Stimulated activated CD4-positive, alpha-beta T cell treated with anti-CD3 and anti-CD28 coated beads, Interleukin-15, amount 100 ng/mL, for 24 hours (primary cell): ENCODE results near the gene PPP1R13L.

ENCODE experiments used
- DNase-seq: peaks from one replicate; pipeline ENCODE4 v3.0.0-alpha.2; 2020

Gene PPP1R13L

DNA sequence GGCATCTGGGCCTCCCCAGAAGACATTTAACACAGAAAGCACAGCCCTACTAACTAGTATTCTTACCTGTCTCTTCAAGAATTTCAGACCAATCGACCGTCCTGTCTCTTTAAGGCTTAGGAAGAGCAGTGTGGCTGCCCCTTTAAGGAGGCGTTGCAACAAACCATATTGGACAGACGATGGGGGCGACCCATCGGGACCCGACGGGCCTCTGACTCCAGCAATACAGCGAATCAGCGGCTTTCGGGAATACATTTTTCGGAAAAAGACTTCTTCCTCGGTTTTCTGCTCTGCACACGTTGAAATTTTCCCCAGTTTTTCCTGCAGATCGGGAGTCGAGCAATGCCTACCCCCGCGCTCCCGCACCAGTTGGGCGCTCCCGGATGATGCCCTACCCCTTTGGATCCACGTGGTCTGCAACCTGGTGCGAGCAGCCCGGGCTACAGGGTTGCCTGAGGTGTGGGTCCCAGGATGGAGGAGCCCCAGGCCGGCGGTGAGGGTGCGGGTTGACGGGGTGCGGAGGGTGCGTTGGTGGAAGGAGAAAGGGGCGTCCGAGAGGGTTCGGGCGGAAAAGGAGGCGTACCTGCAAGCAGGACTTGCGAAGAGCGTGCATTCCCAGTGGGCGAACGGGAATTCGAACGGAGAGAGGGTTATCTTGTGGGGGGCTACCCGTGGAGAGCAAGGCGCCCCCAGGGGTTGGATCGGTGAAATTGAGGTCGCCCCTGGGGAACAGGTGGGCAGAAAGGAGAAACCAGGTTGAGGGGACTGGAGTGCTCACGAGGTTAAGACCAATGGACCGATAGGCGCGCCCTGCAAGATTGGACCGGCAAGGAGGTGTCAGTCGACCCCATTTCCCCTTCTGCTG, 1.6 kb upstream of the PPP1R13L start, which contains the start of gene POLR1G:
Gene POLR1G, plus strand, starts transcription at position 419 of the 865 bp plus-strand sequence. Its CDS starts 53 bp downstream, at position 472.
- DNase-seq, result peak; percentile 89

DNA sequence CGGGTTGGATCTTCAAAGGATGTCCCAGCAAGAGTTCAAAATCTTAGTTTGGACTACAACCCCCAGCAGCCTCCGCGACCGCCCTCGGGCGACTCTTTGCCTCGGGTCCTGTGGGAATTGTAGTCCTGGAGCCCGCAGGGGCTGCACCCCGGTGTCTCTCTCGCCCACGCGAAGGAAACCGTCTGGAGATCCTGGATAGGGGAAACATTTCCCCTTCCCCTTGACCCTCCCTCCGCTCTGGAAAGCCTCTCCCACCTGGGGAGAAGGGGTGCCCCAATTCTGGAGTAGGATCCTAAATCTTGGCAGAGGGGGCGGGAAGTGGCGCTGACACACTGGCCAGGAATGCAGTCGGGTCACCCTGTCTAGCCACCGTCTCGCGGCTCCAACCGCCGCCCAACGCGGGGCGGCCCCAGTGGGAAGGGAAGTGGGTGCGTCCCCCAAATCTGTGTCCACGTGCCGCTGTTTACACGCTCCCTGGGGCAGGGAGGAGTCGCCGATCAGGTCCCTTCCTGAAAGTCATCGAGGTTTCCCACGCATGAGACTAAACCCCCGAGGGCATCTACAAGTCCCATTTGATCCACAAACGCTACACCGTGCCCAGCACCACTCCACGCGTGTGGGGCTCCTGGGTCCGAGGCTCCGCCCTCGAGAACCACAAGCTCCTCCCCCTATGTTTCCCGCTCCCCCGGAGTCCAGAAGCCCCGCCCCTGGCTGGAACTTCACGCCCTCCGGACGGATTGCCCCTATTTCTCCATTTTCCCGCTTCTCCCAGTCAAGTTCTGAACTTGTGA, 761 bp upstream of the PPP1R13L start:
- DNase-seq, result peak; percentile 90

DNA sequence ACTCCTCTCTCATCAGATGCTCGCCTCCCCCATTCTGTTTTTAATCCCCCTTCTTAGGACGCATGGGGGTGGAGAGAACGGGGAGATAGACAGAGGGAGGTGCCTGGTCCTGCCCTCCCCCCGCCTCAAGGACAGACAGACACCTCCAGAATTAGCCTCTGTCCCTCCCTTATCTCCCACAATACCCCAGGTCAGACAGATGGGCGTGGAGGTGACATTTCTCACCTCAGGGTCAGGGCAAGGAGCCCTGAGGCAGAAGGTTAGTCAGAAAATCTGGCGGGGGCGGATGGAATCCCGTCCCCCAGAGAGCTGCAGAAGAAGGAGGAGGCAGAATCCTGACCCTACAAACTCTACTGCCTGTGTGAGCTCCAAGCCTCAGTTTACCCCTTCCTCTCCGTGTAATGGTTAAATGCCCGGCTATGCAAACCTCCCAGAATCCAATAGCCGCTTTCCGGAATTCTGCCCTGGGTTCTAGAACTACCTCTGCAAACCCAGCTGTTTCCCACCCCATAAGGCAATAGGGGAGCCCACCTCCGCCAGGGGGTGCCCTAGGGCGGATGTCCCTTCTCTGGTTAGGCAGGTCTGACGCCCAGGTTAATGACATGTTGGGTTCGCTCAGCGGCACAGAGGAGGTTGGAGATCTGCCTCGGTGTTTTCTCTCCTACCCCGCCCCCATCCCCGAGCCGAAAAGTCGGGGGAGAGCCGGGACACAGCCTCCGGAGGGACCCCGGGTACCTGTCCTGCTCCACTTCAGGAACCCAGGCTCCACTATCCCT, 900 bp downstream of the PPP1R13L start:
- peak; percentile 79 for DNase-seq

DNA sequence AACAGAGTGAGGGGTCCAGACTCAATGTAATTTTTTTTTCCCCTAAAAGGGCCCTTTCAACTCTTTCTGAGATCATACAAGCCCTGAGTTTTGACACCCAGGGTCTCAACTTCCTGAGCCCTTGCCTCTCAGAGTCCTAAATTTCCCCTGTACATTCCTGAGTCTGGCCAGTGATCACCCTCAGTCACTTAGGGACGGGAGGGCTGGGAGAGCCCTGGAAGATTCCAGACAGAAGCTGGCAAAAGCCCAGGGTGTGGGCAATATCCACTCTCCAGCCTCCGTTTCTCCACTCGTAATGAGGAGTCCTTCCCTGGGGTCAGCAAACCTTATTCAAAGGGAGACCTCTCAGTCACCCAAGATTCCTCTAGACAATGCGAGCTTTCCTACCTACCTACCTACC, 1.6 kb downstream of the PPP1R13L start:
- DNase-seq, result no peak

DNA sequence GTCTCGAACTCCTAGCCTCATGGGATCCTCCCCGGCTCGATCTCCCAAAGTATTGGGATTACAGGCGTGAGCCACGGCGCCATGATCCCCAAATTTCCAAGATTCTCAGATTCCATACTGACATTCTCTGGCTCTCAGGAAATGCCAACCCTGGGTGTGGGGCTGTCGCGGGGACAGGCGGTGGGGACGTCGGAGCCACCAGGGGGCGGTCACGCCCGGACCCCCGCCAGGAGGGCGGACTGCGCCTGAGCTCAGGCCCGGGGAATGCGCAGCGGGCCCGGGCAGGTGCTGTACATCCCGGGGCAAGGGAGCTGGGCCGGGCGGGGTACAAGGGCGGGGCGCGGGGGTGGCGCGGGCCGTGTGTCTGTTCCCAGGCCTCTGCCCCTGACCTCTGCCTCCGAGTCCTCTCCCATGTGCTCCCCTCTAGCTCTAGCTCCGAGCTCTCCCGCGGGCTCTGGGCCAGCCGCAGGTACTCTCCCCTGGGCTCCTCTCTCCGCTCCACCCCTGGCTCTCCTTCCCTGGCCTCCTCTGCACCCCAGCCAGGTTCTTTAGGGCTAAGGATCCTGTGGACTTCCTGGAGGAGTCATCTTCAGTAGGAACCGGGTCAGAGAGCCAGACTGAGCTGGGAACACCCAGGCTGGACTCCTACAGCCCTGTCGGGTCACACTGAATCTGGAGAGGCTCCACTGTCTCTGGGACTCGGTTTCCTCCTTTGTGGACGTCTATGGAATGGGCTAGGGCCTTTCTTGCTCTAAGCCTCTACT, 2.4 kb downstream of the PPP1R13L start:
- peak; percentile 55 for DNase-seq

DNA sequence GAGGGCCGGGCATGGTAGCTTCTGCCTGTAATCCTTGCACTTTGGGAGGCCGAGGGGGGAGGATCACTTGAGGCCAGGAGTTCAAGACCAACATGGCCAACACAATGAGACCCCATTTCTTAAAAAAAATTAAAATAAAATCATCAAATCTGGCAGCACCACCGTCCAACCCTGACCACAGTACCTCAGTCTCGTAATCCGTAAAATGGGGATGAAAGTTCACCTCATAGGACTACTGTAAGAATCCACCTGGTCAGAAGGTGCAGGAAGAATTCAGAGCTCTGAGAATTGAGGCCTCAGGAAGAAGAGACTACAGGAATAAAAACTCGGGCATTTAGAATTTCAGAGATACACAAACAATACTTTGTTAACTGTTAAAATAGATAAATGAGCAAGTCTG, 3.1 kb downstream of the PPP1R13L start:
- DNase-seq, result no peak

DNA sequence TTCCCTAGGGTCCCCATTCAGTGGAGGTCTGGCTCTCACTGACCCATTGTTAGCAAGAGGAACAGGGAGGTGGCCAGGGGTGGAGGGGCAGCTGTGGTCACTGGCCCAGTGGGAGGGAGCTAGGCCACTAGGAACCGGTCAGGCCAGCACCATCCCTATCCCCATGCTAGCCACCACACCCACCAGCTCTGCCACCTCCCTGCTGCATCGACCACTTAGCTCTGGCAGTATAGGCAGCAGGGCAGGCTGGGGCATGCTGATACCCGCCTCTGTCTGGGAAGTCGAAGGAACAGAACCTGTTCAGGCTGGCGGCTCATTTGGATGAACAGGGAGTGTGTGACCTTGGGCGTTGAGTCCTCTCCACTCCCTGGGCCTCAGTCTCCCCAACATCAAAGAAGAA, 4.7 kb downstream of the PPP1R13L start:
- no peak for DNase-seq

DNA sequence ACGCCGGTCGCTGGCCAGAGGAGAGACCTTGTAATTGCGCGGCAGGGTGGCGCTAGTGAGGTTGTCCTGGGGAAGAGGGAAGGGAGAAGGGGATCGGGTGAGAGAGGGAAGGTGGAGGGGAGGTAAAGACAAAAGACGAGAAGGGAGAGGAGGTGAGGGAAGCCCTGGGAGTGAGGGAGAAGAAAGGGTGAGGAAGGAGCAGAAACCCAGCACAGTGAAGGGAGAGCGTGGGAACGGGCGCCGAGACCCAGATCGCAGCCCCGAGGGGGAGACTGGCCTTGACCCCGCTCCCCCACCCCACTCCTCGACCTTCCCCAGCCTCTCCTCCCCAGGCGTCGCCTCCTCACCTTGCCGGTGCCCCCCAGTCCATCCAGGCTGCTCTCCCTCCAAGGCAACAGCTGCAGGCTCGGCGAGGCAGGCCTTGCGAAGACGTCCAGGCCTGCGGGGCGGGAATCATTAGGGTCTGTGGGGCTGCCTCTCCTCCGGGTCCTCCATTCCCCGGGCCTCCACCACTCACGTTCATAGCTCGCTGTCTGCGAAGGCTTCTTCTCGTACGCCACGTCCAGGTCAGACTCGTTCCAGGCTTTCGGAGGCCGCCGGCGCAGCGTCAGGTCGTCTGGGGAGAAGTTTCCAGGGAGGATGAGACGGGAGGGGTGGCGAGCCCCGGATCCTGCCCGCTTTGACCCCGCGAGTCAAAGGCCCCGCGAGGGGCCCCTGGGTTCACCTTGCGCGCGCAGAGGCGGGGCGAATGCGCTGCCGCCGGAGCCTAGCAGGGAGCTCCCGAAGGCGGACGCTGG, 8.8 kb downstream of the PPP1R13L start:
- DNase-seq, result no peak

DNA sequence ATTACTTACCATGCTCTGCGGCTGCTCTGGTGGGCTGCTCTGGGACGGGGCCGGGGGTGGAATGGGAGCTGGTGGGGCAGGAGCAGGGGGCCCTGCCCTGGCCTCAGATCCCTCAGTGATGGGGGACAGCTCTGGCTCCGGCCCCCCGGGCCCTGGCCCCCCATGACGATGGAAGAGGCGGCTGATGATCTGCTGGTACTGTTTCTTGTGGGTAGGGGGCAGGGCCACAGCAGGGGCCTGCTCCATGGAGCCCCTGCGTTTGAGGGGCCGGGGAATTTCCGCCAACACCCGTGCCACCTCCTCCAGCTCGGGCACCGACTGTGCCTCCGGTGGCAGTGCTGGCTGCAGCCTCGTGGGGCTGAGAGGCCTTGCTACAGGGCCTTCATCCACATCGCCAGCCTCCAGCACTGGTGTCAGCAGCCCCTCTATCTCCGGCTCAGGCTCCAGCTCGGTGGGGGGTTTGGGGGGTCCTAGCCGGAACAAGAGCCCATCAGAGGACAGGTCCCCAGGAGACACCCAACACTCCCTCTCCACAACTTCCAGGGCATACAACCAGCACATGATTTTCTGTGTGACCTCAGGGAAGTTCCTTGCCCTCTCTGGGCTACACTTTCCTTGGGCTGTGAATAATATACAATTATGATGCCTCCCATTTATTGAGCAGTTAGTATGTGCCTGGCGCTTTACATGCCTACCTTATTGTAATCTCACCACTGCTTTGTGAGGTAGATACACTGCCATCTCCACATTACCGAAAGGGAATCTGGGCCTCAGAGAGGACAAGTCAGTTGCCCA, 12.8 kb downstream of the PPP1R13L start:
- DNase-seq, result no peak

DNA sequence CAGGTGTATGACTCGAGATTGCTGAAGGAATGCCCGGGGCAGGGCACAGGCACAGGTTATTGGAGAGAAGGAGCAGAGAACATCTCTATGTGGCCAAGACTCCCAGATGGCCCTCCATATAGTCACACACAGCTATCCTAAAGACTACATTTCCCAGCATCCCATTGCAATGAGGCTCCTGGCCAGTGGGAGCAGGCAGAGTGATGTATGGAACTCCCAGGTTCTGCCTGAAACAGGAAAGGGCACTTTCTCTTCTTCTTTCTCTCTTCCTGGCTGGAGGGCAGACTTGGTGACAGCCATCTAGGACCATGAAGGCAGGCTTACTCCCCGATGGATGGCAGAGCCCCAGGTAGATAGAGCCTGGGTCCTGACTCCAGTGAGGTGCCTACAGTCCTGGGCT, 13.5 kb downstream of the PPP1R13L start:
- no peak for DNase-seq

DNA sequence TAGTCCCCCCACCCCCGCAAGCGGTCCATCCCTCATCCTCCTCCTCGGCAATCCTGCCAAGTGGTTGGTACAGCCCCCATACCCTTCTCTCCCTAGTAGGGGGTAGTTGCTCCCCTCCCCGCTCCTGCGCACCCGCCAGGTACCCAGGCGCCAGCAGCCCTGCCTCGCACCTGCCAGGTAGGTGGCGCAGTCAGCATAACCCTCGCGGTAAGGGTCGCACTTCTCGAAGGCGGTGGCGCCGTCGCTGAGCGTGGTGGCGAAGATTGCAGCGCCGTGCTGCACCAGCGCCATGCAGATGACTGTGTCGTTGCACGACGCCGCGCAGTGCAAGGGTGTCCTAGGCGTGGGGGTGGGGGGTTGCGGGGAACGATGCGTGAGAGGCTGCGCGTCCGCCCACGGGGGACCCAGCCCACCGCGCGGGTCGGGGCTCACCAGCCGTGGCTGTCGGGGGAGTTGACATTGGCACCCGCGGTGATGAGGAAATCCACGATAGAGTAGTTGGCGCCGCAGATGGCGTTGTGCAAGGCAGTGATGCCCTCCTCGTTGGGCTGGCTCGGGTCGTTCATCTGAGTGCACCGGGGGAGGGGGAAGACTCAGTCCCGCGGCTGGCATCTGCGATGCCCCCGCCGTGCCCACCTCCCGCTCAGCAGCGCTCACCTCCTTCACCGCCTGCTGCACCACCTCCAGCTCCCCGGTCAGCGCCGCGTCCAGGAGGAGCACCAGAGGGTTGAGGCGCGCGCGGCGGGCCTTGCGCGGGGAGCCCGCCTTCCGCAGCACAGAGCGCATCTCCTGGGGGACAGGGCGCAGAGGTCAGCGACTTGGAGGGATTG, 19.3 kb downstream of the PPP1R13L start:
- no peak for DNase-seq

DNA sequence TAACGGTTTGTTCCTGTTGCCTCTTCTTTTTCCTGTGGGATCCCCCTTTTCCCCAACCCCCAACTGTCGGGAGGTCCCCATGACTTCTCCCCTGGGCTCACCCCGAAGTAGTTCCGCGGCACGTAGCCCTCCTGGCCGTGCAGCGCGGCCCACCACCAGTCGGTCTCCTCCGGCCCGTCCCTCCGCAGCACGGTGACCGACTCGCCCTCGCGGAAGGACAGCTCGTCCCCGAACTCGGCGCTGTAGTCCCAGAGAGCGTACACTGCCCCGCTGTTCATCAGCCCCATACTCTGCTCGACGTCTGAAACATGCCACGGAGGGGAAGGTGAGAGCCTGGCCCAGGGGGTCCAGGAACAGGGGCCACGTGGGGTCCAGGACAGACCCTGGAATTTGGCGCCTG, 22.4 kb downstream of the PPP1R13L start:
- no peak for DNase-seq

DNA sequence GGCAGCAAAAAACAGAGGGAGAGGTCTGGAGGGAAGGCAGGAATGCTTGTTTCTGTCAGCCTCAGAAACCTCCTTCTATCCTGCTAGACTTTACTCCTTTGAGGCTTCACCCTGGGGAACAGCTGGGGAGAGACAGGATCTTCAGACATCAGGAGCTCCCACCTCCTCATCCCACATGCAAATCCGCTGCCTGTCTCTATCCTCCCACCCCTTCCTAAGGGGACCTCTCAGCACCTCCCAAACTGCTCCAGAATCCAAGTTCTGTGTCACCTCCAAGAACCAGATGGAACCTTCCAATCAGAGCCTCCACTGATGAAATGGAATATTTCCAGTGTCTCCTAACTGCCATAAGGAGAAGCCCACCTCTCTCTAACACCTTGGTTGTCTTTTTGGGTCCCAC, 24.8 kb downstream of the PPP1R13L start:
- no peak for DNase-seq

DNA sequence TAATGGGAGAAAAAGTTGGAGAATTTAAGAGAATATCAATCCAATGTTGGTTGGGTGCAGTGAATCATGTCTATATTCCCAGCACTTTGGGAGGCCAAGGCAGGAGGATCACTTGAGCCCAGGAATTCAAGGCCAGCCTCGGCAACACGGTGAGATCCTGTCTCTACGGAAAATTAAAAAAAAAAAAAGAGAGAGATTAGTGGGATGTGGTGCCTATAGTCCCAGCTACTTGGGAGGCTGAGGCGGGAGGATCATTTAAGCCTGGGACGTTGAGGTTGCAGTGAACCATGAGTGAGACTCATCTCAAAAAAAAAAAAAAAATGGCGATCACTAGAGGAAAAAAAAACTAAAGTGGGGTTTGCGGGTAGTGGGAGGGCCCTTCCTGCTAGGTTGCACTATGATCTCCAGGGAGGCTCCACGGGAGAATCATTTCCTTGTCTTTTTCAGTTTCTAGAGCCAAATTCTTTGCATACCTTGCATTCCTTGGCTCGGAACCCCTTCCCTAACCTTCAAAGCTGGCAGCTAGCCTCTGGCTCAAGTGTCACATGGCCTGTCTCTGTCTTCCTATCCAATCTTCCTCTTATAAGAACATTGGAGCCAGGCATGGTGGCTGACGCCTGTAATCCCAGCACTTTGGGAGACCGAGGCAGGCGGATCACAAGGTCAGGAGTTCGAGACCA, 28.7 kb downstream of the PPP1R13L start:
- no peak for DNase-seq

DNA sequence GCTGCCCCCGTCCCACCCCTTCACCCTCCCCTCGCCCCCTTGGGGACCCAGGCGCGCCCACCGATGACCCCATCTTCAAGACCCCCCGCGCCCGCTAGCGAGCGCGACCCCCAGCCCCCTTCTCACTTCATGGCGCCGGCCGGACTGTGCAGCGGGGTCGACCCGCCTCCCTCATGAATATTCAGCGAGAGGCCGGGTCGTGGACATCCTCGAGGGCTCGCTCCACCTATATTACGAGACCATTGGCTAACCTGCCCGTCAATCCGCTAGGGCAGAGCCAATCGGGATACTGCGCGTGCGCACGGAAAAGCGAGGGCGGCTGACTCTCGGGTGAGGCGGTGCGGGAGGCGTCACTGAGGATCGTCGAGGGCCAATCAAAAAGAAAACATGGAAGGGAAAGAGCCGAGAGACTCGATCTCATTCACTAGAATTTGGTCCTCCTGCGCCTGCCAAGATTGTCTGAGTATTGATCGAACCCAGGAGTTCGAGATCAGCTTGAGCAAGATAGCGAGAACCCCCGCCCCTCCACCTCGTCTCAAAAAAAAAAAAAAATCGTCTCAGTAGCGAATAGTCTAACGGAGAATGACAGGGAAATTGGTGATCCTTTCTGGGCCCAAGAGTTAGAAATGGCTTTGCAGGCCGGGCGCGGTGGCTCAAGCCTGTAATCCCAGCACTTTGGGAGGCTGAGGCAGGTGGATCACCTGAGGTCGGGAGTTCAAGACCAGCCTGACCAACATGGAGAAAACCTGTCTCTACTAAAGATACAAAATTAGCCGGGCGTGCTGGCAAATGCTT, 34.3 kb downstream of the PPP1R13L start, which contains the start of gene ERCC2:
Gene ERCC2, minus strand, starts transcription at position 164 of the 795 bp plus-strand sequence. Its CDS starts 33 bp downstream, at position 131.
- peak; percentile 100 for DNase-seq

DNA sequence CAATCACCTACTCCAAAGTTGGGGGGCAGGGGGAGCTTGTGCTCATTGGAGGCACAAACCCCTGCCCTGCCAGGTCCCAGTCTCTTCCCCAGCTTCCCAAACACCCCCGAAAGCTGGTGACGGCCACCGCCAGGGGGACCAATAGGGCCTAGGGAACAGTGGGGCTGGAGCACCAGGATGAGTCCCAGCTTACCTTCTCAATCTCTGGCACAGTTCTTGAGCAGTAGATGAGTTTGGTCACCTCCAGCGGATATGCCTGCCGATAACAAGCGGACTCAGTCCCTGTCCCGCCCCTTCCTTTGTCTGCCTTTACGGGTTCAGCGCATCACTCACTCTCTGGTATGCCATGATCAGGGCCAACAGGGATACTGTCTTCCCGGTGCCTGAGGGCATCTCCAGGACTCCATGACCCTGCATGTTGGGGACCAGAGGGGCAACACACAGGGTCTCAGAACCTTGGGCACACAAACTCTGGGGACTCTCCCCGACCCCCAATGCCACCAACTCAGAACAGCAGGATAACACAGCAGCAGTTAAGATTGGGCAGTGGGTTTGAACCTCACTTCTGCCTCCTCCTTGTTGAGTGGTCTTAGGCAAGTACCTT, 36.0 kb downstream of the PPP1R13L start:
- DNase-seq, result no peak

DNA sequence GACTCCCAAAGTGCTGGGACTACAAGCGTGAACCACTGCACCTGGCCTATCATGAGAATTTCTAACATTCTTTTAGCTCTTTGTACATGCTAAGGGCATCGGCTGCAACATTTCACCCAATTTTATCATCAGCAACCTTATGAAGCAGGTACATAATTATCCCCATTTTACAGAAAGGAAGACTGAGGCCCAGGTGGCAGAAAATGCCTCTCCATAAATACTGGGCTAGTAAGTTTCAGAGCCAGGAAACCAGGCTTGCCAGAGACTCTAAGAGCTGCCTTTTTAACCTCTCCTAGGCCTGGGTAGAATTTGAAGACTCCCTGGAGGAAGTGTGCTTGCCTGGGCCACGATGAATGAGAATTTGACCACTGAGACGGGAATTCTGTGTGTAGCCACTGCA, 36.7 kb downstream of the PPP1R13L start:
- no peak for DNase-seq

DNA sequence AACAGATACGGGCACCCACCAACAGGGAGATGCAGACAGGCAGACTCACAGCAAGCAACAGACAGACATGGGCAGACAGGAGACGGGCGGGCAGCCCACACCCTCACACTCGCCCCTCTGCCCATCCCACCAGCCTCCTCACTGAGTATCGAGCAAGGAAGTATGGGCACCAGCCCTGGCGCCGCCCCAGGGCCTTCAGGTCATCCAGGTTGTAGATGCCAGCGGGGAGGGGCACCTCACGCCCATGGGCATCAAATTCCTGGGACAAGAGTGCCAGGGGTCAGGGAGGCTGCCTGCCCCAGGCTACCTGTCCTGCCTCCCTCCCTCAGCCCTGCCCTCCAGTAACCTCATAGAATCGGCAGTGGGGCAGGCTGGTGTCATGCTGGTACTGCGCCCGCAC, 40.2 kb downstream of the PPP1R13L start:
- no peak for DNase-seq
